Dedifferentiated amniotic fluid mesenchymal stem cell (primary cell): ENCODE results near the gene ICAM2.

ENCODE experiments used
- DNase-seq: peaks from one replicate; pipeline ENCODE4 v3.0.0-alpha.2; 2016; ENCODE audit errors: extremely low spot score

Gene ICAM2

DNA sequence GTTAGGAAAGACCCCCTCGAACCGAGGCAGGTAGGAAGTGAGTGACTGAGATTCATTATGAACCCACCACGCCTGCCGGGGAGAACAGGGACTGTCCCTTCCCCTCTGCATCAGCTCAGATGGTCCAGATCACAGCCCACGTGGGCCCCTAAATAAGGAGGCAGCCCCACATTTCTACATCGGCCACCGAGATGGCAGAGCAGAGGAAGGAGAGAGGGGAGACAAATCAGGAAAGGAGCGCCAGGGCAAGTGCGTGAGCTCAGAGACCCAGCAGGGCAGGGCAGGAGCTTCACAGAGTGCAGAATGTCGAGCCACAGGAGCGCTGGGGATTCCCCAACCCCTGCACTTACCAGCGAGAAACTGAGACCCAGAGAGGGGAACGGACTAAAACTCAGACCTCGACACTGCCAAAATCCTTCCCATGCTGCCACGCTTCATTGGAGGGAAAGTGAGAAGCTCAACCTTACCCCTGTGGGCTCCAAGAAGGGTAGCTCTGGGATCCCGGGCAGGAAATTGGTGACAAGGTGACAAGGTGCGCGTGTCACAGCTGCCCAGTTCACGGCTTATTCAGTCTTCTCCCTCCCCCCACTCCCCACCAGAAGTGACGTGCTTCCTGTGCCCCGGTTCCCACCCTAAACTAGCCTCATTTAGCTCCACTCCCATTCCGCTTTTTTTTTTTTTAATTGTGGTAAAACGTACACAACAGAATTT is at the start of gene ICAM2:
TSS of gene ICAM2 (minus strand) at position 578 of the 711 bp plus-strand sequence. CDS start 13,942 bp downstream, outside the sequence.
- no peak for DNase-seq

DNA sequence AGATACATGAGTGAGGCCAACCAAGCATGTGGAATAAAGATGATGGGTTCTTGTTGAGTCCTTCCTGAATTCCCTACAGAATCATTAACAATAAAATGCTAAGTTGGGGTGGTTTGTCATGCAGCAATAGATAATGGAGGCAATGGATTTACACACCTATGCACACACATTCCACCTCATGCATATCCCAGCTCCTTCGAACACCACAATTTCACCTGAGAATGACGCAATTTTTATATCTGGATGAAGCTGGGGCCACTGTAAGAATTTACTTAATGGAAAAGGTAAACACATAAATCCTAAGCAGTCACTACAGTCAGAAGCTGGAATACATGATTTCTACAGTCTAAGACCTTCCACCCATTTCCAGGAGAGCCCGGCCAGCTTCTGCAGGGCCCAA is 49.8 kb upstream of the ICAM2 start:
- DNase-seq, result no peak

DNA sequence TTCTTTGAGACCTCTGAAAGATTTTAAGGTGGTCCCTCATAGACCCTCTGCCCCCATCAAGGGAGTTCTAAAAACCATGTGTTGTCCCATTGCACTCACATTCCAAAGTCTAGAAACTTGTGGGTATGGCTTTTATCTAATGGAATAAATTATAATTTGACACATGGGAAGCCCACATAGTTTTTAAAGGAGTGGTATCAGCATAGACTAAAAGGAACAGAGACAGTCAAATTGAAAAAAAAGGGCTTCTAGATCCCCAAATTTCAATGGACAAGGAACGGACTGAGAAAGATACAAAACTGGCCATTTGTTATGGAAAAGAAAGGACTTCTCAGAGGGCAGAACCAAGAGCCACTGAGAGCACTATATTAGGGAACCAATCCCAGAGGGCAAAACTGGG is 48.7 kb upstream of the ICAM2 start:
- DNase-seq, result no peak

DNA sequence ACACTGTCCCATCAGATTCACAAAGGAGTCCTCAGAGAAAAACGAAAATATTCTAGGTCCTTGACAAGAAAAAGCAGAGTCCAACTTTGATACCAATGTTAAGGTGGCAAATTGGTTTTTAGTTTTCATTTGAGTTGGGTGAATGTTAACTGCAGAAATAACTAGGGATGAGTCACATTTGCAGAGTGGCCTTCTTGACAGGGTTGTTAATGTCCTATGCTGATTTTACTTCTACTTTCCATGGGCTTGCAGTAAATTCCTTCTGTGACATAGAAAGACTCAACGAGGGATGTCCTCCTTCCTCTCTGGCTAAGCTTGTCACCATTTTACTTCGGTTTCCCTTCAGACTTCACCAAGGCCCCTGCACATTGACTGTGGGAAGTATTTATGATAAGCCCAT is 47.2 kb upstream of the ICAM2 start:
- no peak for DNase-seq

DNA sequence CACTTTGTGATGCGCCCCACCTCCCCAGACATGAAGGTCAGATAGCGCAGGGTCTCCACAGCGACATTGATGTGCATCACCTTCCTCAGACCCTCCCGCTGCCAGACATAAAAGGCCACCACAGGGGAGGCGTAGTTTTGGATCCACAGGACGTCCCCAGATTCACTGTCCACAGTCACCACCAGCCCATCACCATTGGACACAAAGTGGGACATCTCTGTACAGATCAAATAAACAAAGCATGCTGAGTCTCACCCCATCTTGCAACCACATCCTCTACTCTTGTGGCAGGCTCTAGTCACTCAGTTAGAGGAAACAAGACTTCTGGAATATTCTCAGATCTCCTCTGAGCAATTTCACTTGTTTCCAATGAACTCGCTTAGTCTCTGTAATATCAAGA is 46.3 kb upstream of the ICAM2 start:
- DNase-seq, result no peak

DNA sequence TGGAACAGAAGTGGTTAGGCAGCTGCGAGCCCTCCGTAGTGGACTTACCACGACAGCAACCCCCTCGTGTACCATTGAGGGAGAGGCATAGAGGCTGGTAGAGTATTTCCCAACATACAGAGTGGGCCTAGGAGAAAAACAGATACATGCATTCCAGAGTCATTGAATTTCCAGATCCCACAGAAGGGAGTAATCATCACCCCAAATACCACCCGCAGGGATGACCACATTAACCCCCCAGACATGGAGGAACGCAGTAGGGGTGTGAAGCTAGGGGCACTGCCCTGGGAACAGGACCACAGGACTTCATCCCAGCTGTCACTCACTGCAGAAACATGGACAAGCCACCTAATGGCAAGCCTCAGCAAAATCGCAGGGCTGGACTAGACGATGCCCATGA is 44.7 kb upstream of the ICAM2 start:
- DNase-seq, result no peak

DNA sequence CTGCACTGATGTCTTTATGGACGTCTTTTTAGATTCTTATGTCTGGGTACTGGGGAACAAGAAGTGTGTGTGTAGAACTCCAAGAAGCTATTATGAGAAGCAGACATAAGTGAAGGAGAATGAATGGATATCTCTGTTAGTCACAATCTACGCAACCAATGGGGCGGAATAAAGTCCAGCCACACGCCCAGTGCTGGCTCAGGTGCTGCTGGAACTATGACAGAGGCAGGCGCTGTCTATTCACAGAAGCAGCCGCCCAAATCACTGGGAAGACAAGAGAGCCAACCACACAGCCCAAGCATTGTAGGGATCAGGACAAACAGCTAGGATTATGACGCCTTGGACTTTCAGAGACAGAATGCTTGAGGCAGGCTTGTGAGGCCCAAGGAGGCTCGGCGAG is 43.9 kb upstream of the ICAM2 start:
- DNase-seq, result no peak

DNA sequence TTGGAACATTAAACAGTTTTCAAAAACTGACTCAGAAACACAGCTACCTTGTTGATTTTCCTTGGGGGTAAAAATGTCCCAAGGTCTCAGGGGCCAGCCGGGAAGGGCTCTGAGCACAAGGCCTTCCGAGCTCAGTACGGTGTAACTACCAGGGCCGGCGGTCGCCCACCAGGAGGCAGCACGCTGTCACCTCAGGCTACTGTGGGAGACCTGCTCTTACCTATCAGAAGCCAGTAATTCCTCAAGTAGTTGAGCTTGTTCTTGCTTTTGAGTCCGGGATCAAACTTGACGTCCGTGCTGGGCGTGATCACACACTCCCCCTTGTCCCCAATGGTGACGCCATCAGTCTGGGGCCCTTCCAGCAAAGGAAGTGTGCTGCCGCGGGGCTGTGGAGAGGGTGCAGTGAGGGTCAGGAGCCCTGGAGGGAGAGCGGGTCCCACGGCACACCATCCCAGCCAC is 43.4 kb upstream of the ICAM2 start:
- no peak for DNase-seq

DNA sequence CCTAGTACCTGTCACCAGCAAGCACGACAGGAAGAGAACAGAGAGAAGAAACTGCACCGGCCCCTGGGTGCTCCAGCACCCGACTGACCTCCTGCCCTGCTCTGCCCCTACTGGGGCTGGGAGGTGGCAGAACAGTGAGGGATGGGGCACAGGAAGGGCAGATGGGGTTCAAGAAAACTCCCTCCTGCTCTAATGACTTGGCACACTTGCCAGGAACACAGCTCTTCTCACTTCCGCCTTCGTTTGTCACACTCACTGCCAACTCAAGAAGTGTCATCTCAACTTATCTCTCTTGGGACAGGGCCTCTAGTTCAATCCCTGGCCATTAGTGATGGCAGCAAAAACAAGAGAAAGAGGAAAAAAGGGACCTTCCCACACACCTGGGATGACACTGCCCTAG is 42.7 kb upstream of the ICAM2 start:
- no peak for DNase-seq

DNA sequence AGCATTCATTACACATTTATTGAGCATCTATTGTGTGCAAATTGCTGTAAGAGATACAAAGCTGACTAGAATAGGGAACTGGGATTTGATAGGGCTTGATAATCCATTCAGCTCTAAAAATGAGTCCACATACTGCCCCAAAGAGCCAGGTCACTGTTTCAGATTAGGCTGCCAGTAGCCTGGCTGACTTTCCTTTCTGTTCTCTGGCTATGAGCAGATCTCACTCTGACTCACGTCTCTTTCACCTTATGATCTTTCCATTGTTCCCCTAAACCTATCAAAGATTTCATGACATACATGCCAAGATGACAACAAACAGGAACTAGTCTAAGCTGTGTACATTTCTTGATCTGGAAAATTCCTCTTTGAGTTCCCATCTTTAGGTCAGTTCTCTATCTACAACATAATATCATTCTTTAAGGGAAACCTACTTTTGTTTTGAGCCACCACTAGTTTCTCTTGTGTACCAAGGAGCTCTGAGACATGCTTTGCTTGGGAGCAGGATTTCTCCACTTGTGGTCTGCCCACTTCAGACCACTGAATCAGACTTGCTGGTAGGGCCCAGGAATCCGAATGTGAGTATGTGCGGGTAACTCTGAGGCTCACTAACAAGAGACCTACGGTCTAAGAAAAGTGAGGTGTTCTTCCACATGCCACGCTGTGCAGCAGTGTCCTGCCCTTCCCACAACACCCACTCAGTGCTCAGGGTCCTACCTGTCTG is 40.9 kb upstream of the ICAM2 start:
- no peak for DNase-seq

DNA sequence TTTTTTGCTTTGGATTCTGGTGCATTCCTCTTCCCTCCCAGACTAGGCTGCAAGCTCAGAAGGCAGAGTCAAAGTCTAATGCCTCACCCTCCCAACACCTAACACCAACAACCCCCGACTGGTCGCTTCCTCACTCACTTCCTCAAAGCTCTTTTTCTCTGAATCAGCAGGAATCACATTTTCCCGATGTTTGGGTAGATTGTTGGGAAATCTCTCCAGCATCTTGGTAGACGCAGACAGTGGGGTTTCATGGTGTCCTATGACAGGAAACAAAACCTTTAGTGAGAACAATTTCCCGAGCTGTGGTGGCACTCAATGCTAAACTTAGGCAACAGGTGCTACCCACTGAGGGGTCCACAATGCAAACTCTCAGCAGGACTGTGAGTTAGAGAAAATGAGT is 39.9 kb upstream of the ICAM2 start:
- DNase-seq, result no peak

DNA sequence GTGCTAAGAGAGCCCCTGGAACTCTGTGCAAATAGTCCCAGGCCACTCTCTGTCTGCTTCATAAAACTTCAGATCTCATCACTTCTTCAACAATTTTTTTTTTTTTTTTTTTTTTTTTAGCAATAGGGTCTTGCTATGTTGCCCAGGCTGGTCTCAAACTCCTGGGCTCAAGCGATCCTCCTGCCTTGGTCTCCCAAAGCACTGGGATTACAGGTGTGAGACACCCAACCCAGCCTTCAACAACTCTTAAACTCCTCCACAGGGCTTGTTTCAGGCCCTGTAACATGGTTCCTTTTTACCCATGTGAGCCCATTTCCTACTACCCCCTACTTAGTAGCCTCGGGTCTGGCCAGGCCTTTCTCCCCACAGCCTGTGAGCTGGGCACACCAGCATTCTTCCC is 39.3 kb upstream of the ICAM2 start:
- DNase-seq, result no peak

DNA sequence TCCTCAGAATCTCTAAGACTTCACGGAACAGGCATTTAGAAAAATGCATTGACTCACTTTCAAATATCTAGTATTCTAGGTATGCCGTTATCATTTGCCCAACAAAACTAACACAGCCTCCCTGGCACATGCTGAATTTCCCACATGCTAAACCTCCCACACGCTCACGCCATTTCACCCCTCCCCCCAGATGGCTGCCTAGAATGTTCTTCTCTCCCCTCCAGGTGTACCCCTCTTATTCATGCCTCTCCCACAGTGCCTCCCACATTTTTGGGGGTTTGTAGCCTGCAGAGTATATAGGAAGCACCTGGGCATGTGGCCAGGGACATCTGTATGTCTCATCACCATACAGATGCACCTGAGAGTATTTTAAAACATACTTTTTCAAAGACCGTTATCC is 38.2 kb upstream of the ICAM2 start:
- no peak for DNase-seq

DNA sequence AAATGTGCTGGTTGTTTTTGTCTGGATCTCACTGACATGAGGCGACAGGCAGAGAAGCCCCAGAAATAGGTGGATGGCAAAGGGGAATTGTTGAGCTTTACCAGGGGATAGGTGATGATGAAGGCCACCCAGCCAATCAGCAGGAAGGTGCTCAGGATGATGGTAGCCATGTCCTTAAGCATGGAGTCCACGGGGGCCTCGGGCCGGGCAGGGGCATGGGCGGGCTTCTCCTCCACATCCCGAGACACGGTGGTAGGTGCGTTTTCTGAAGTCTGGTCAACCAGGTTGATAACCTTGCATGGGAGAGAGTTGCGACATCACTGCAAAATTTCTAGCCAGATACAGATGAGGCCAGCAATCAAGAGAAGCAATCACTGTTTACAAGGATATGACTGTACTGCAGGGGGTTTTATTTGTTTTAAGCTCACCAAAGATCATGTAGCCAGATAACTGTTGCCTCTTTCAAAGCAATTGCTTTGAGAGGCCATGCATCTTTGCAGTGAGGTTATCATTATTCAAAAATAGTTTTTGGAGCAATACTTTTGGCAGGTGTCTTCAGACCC is 37.3 kb upstream of the ICAM2 start:
- no peak for DNase-seq

DNA sequence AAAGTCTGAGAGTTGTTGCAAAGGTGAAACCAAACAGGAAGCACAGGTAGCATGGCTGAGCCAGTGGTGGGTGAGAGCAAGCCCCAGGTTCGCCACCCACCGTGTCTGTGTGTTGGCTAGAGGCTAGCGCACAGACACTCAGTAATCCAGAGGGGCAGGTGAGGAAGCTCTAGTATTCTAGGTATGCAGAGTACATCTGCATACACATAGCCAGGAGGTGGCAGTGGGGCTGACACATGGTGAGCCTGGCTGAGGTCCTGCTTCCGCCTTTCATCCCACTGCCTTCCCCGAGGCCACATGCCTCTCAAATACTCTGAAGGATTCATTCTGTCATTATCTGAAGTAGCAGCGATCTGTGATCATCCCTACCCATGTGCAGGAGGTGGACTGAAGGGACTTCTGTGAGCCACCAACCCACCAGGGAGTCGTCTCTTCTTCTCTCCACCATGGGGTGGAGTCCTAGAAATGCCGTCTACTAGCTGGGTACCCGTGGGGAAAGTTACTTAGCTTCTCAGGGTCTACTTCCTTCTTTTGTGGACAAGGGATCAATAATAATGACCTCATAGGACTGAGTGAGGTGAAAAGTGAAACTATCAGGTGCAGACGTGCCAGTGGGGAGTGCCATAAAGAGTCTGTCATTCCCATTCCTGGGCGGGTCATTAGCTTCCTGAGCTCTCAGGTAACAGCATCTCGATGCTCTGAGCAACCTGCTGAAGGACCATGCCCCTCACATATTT is 36.0 kb upstream of the ICAM2 start:
- no peak for DNase-seq

DNA sequence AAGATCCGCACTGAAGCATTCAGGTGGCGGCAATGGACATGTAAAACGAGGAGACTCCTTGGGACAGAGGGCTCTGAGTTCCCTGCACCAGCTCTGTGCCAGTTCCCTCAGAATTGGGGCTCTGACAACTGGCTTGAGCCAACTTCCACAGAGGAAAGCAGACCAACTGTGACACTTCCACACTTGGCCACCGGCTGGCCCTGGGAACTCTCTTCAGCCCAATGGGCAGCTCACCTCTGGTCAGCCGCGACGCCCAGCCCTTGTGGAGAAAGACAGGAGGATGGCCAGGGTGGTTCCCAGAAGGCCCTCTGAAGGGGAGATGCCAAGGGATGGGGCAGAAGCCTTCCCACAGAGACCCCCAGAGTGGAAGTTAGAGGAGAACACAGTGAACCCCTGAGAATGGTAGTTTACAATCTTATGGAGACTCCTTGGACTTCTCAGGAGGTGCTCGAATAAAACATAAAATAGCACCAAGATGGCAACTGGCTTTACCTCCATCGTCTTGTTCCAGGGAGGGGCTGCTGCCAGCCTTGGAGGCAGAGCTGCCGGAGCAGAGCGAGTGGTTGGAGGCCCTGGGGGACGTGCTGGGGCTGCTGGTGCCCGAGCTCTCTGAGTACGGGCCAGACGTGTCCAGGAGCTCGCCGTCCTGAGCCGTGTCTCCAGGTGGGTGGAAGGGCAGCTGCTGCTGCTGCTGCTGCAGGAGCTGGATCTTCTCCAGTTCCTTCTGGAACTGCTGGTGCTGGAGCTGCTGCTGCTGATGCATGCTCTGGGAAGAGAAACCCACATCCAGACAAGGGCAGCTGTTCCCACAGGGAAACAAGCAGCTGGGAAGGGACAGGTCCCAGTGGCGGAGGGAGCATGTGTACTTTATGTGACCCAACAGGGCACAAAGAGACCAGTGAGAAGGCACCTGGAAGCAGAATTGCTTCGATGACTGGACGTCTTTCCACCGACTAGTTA is 35.0 kb upstream of the ICAM2 start:
- no peak for DNase-seq

DNA sequence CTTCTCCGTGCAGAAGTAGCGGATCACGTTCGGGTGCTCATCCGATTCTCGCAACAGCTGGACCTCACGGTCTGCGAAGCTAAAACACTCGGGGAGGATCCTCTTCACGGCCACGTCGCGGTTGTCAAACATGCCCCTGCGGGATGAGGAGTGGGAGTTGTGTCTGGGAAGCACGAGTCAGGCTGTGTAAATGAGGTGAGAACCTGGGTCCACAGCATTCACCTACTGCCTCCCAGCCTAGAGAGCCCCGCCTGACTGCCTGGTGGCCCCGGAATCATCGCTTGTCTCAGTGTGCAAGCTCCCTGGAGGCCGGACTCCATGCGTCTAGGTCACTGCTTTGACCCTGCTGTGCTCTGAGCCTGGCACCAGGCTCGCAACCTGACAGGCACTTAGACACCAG is 33.9 kb upstream of the ICAM2 start:
- no peak for DNase-seq

DNA sequence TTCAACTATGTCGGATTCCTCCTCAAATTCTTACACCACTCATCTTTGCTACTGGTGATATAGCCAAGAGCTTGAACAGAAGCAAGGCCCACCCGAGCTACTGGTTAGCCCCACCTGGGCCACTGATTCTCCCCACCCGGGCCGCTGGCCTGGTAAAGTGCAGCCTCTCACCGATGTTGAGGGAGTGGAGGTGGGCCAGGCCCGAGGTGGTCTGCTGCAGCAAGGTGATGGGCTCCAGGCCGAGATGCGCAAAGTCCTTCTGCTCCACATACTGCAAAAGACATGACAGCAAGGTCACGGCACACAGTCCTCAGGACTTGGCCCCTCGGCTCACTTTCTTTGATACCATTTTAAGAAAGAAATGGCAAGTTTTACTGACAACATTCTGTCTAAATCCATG is 32.7 kb upstream of the ICAM2 start:
- DNase-seq, result no peak

DNA sequence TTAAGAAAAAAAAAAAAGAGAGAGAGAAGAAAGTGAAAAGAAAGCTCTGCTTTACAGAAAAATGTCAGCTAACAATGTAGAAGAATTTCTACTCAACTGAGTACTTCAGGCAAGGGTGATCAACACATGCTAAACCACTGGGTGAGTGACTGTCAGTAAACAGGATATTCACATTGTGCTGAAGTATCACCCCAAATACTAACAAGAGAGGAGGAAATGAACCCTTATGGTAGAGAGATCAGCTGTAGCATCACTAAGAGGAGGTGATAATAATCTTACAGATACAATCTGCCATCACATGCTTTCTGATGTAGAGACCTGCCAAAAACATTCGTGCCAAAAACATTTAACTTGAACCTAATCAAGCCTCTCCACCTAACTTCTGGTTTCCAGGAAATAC is 30.7 kb upstream of the ICAM2 start:
- no peak for DNase-seq

DNA sequence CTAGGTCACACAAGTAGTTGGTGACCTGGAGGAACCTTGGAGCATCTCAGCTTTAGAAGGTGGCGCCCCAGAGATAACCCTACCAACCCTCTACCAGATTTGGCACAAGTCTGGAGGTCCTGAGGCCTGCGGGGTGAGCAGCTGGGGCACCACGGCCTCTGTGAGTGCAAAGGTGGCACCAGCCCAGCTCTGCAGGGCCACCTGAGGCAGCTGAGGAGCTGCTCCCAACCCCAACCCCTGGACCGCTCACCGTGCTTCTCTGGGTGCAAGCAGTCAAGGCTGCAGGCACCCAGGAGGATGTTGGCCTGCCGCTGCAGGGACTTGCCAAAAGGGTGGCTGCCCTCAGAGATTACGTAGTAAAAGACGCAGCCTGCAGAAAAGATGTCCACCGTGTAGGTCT is 28.4 kb upstream of the ICAM2 start:
- DNase-seq, result no peak

DNA sequence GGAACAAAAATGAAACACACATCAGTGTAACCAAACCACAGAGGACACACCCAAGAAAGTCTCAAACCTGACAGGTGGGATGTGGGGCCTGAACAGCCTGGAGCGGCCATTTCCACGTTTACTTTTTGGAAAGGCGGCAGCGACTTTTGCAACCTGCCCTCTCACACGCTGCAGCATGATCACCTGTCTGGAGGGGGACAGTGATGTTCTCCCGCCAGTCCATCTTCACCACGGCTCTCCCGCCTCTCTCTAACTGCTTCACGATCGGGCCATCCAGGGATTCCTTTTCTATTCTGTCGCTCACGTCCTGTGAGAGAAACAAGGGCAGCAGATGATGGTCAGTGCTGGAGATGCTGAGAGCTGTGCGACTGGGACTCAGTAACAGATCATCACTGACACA is 24.7 kb upstream of the ICAM2 start:
- no peak for DNase-seq
